ENCODE measurements around the gene CFAP299. TPM values are rescaled to one million over a fixed set of nuclear protein-coding genes. Genes with fewer than 3 reads are reported as not detected.

The CFAP299 gene
- total and polyA plus RNA-seq, 10 donors, result 0.11 TPM; not detected in 9

DNA sequence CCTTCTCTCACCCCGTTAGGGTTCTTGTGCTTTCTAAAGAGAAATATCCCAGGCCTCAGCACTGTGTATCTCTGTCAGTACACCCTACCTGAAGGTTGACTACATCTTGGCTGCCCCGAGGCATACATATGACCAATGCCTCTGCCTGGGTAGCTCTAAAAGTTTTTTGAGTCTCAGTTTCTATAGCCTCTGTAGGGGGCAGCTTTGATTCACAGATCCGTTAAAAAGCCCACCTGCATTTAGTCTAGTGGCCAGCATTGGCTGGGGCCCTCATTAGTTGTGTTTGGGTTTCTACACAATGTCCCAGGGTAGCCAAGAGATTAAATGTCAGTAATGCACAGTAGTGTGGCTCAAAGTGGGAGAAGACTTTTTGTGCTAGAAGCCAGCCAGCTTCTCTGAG, 151.1 kb downstream of the CFAP299 start:
- H3K4me3 ChIP-seq, result no peak overlapping the region
- H3K4me1 ChIP-seq, result peaks cover 0 to 9% (median 2%) of the 10 kb centered on the region in 6 donors
- H3K27ac ChIP-seq, result no peak overlapping the region
- TF ChIP-seq POLR2A (IDR thresholded peaks at IDR 0.05) (no peak), POLR2AphosphoS5 (IDR thresholded peaks at IDR 0.05) (no peak)
- TF ChIP-seq, protein P1, sequence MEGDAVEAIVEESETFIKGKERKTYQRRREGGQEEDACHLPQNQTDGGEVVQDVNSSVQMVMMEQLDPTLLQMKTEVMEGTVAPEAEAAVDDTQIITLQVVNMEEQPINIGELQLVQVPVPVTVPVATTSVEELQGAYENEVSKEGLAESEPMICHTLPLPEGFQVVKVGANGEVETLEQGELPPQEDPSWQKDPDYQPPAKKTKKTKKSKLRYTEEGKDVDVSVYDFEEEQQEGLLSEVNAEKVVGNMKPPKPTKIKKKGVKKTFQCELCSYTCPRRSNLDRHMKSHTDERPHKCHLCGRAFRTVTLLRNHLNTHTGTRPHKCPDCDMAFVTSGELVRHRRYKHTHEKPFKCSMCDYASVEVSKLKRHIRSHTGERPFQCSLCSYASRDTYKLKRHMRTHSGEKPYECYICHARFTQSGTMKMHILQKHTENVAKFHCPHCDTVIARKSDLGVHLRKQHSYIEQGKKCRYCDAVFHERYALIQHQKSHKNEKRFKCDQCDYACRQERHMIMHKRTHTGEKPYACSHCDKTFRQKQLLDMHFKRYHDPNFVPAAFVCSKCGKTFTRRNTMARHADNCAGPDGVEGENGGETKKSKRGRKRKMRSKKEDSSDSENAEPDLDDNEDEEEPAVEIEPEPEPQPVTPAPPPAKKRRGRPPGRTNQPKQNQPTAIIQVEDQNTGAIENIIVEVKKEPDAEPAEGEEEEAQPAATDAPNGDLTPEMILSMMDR (IDR thresholded peaks at IDR 0.05 in 8 of 11, conservative IDR thresholded peaks at IDR 0.05 in 3 of 11), result no peak
- DNase-seq, result no peak
- H3K9me3 ChIP-seq, result no peaks in the 10 kb centered on the region
- intact Hi-C loops (cut with DNase I; ENCODE audit: low total_unique reads), result no loop called here
- no peaks in the 10 kb centered on the region for H3K36me3 ChIP-seq
- WGBS, 5 donors, result 81 to 85% (median 83%) methylated on average over 3 of the region's 3 CpGs
- H3K27me3 ChIP-seq (replicated peaks in 1 of 7), result no peaks in the 10 kb centered on the region

DNA sequence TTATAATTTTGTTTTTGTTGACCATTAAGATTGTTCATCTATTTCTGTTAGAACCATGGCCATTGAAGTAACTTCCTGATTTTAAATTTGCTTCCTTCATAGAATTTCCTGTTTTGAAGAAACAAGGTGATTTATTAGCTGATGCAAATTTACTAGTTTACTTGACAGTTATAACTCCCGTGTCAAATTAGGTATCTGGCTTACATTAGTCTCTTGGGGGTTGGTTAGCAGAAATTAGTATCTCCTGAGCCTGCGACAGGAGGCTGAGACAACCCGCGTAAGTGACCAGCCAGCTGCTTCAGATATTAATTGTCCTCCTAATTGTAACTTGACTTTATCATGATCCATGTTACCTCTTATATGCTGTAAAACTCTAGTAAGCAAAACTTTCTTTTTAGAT, 154.3 kb downstream of the CFAP299 start:
- H3K4me1 ChIP-seq, result peaks cover 0 to 25% (median 5%) of the 10 kb centered on the region in 6 donors
- no peaks in the 10 kb centered on the region for H3K9me3 ChIP-seq
- no peaks in the 10 kb centered on the region for H3K27me3 ChIP-seq (replicated peaks in 1 of 7)
- no peak overlapping the region for H3K27ac ChIP-seq
- 60 to 72% (median 65%) methylated on average over 4 of the region's 4 CpGs for WGBS, 5 donors
- H3K36me3 ChIP-seq, result no peaks in the 10 kb centered on the region
- no peak for DNase-seq
- H3K4me3 ChIP-seq, result no peak overlapping the region
- intact Hi-C loops (cut with DNase I; ENCODE audit: low total_unique reads), result no loop called here
- TF ChIP-seq POLR2A (IDR thresholded peaks at IDR 0.05), result no peak
- TF ChIP-seq, protein P1 (IDR thresholded peaks at IDR 0.05 in 8 of 11, conservative IDR thresholded peaks at IDR 0.05 in 3 of 11), result no peak
- TF ChIP-seq POLR2AphosphoS5 (IDR thresholded peaks at IDR 0.05), result no peak

DNA sequence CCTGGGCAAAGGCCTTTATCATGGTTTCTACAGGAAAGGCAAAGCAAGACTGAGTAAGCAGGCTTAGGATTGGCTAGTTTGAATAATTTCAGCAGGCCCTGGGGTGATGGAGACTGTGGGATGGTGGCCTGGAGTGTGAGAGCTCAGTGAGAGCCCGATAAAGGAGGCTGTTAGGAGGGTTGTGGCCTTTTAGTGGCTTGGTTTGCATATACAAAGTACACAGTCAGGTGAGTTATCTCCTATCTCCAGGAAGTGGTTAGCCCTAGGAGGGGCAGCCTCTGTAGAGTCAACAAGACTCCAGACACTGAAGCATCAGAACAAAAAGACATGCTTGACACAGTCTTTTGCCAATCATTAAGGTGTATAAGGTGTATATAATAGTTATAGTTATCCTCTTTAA, 157.2 kb downstream of the CFAP299 start:
- intact Hi-C loops (cut with DNase I; ENCODE audit: low total_unique reads), result no loop called here
- no peak for DNase-seq
- Histone ChIP-seq H3K4me1 (peaks cover 0 to 25% (median 5%) of the 10 kb centered on the region in 6 donors), H3K9me3 (peaks cover 0 to 19% (median 14%) of the 10 kb centered on the region in 8 donors), H3K27me3 (replicated peaks in 1 of 7) (no peaks in the 10 kb centered on the region), H3K36me3 (no peaks in the 10 kb centered on the region), H3K27ac (peak overlapping the region in 6 of 8 donors; percentile 7 to 65 (median 56)), H3K4me3 (no peak overlapping the region)
- 43 to 78% (median 71%) methylated on average over 1 of the region's 1 CpG for WGBS, 5 donors
- TF ChIP-seq POLR2A (IDR thresholded peaks at IDR 0.05) (no peak), POLR2AphosphoS5 (IDR thresholded peaks at IDR 0.05) (peak in 1 of 3 donors; percentile 60)

- Histone ChIP-seq H3K36me3 (no peaks in the 10 kb centered on the region), H3K27ac (no peak overlapping the region), H3K9me3 (peaks cover 0 to 22% (median 14%) of the 10 kb centered on the region in 8 donors), H3K4me1 (peaks cover 0 to 32% (median 13%) of the 10 kb centered on the region in 6 donors), H3K27me3 (replicated peaks in 1 of 7) (no peaks in the 10 kb centered on the region), H3K4me3 (no peak overlapping the region)
- intact Hi-C loops (cut with DNase I; ENCODE audit: low total_unique reads), result no loop called here
- TF ChIP-seq POLR2AphosphoS5 (IDR thresholded peaks at IDR 0.05) (no peak), POLR2A (IDR thresholded peaks at IDR 0.05) (no peak)
- TF ChIP-seq, protein P1 (IDR thresholded peaks at IDR 0.05 in 8 of 11, conservative IDR thresholded peaks at IDR 0.05 in 3 of 11), result no peak
- DNase-seq, result no peak
- 52 to 88% (median 78%) methylated on average over 1 of the region's 1 CpG for WGBS, 5 donors
These were observed 160.3 kb downstream of the CFAP299 start for GRCh38 chr4:80495865-80496264.

GRCh38 chr4:80498725-80499124, 163.2 kb downstream of the CFAP299 start:
- H3K27ac ChIP-seq, result no peak overlapping the region
- TF ChIP-seq, protein P1 (IDR thresholded peaks at IDR 0.05 in 8 of 11, conservative IDR thresholded peaks at IDR 0.05 in 3 of 11), result no peak
- TF ChIP-seq POLR2A (IDR thresholded peaks at IDR 0.05) (no peak), POLR2AphosphoS5 (IDR thresholded peaks at IDR 0.05) (no peak)
- intact Hi-C loops (cut with DNase I; ENCODE audit: low total_unique reads), result no loop called here
- peaks cover 0 to 22% (median 14%) of the 10 kb centered on the region in 8 donors for H3K9me3 ChIP-seq
- H3K27me3 ChIP-seq (replicated peaks in 1 of 7), result no peaks in the 10 kb centered on the region
- WGBS, 5 donors, result 88 to 96% (median 94%) methylated on average over 1 of the region's 1 CpG
- DNase-seq, result no peak
- H3K36me3 ChIP-seq, result no peaks in the 10 kb centered on the region
- peaks cover 0 to 15% (median 11%) of the 10 kb centered on the region in 6 donors for H3K4me1 ChIP-seq
- no peak overlapping the region for H3K4me3 ChIP-seq
